ENCODE data around the gene TCFL5.

The TCFL5 gene

GRCh38 chr20:62808211-62808865 lies 53.3 kb downstream of the TCFL5 start:
- peak in 5 of 6 experiments; percentile 61 to 82 (median 69) for DNase-seq

- DNase-seq = no peak
Observed at GRCh38 chr20:62807444-62808210, 54.0 kb downstream of the TCFL5 start.

- no peak for DNase-seq
Observed at GRCh38 chr20:62806383-62807050, 55.1 kb downstream of the TCFL5 start.

GRCh38 chr20:62805711-62806382 lies 55.8 kb downstream of the TCFL5 start:
- DNase-seq = no peak

GRCh38 chr20:62805155-62805710 lies 56.4 kb downstream of the TCFL5 start:
- DNase-seq = peak in 2 of 6 experiments; percentile 55 to 56

- DNase-seq = peak; percentile 36 to 76 (median 72)
Observed at GRCh38 chr20:62804627-62805154, 56.9 kb downstream of the TCFL5 start, which contains the start of gene OGFR. OGFR (plus strand) TSS chr20:62804835; CDS start chr20:62804860, 25 bp downstream.

GRCh38 chr20:62804021-62804626 lies 57.5 kb downstream of the TCFL5 start:
- peak in 4 of 6 experiments; percentile 14 to 57 (median 38) for DNase-seq

GRCh38 chr20:62802026-62802712 lies 59.5 kb downstream of the TCFL5 start:
- no peak for DNase-seq

GRCh38 chr20:62801284-62802010 lies 60.2 kb downstream of the TCFL5 start:
- no peak for DNase-seq

GRCh38 chr20:62800314-62801259 lies 61.0 kb downstream of the TCFL5 start:
- DNase-seq = no peak

- DNase-seq = no peak
Observed at GRCh38 chr20:62799873-62800272, 61.7 kb downstream of the TCFL5 start.

GRCh38 chr20:62799459-62799858 lies 62.2 kb downstream of the TCFL5 start:
- no peak for DNase-seq

GRCh38 chr20:62799036-62799435 lies 62.6 kb downstream of the TCFL5 start:
- DNase-seq = no peak

GRCh38 chr20:62797671-62798532 lies 63.7 kb downstream of the TCFL5 start:
- DNase-seq = no peak

- DNase-seq = no peak
Observed at GRCh38 chr20:62796699-62797491, 64.7 kb downstream of the TCFL5 start.

- DNase-seq = peak; percentile 53 to 76 (median 68)
Observed at GRCh38 chr20:62795023-62795761, 66.4 kb downstream of the TCFL5 start.

Measured in stimulated activated naive CD4-positive, alpha-beta T cell (primary cell).